HG02943 (cell line): ENCODE data around the gene ELOVL2.

Source experiments
- ATAC-seq: cut with Tn5 transposase; IDR thresholded peaks from one replicate; pipeline ENCODE4 v1.9.1; 2021; ENCODE audit warnings: mild to moderate bottlenecking, low read depth, moderate library complexity; ENCODE audit not compliant: unreplicated experiment

ELOVL2 gene

DNA sequence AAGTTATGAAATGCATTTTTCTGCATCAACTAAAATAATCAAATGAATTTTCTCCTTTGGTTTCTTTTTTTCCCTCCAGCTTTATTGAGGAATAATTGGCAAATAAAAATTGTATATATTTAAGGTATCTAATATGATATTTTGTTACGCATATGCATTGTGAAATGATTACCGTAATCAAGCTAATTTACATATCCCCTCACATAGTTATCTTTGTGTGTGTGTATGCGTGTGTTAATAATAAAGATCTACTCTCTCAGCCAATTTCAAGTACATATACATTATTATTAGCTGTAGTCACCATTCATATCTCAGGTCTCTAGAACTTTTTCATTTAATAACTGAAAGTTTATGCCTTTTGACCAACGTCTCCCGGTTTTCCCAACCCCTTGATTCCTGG is 96.1 kb downstream of the ELOVL2 start:
- ATAC-seq, result no peak

DNA sequence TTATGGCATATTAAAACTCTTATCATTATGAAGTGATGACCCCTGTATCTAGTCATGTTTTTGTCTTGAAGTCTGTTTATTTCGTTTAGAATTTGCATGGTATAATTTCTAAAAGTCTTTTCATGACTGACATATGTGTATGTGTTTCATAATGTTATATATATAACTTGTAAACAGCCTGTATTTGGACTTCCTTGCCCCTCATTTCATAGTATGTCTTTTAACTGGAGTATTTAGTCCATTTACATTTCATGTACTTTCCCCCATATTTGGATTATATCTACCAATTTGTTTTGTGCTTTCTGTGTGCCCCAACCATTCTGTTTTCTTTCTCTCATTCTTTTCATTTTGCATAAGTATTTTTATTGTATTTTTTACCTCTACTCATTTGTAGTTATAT is 98.3 kb downstream of the ELOVL2 start:
- no peak for ATAC-seq

DNA sequence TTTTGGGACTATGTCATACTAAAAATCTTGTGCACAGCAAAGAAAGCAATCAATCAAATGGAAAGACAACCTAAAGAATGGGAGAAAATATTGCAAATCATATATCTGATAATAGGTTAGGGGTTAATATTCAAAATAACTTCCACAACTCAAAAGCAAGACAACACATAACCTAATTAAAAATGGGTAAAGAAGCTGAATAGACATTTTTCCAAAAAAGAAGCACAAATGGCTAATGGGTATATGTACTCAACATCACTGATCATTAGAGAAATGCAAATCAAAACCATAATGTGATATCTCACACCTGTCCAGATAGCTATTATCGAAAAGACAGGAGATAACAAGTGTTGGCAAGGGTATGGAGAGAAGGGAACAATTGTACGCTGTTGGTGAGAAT is 104.3 kb downstream of the ELOVL2 start:
- ATAC-seq, result no peak

DNA sequence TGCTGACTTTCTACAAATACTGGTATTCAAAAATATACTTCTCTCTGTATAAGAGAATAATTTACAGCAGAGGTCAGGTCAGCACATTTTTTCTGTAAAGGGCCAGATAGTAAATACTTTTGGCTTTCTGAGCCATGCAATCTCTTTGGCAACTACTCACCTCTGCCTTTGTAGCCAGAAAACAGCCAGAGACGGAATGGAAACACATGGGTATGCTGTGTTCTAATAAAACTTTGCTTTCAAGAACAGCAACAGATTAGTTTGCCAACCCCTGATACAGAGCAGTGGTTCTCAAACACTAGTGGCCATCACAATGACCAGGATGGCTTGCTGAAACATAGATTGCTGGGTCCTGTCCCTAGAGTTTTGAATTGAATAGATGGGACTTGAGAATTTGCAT is 111.0 kb downstream of the ELOVL2 start:
- no peak for ATAC-seq
